ENCODE data around the gene HSF5. TPM values are rescaled to one million over a fixed set of nuclear protein-coding genes. Genes with fewer than 3 reads are reported as not detected.

Gene HSF5
- total RNA-seq, 2 donors from 2014 or later = 0.07 TPM; not detected in 1

DNA sequence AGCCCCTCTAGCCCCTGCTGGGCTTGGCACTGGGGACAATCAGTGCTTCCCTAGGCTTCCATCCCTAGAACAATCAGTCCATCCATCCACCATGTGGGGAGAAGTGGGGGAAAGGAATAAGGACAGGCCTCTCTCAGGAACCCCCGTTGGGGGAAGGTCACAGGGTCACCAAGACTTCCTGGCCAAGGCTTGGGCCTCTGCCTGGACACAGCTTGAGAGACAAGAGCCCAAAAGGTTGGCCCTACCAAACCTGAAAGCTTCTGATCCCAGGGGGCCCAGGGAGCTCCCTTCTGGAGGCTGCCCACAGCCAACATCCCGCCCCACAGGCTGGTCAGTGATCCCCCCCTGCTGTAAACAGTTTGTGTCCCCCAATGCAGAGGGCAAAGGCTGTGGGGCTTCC is 42.4 kb upstream of the HSF5 start:
- no peaks in the 10 kb centered on the region for H3K27me3 ChIP-seq
- no peak overlapping the region for H3K4me3 ChIP-seq
- no peaks in the 10 kb centered on the region for H3K4me1 ChIP-seq
- H3K27ac ChIP-seq = no peak overlapping the region
- H3K9ac ChIP-seq (ENCODE audit: low read depth in 2 of 2, low read length in 2 of 2) = no peak overlapping the region
- H3K9me3 ChIP-seq = no peaks in the 10 kb centered on the region
- H3K36me3 ChIP-seq = no peaks in the 10 kb centered on the region
- TF ChIP-seq, protein P1, sequence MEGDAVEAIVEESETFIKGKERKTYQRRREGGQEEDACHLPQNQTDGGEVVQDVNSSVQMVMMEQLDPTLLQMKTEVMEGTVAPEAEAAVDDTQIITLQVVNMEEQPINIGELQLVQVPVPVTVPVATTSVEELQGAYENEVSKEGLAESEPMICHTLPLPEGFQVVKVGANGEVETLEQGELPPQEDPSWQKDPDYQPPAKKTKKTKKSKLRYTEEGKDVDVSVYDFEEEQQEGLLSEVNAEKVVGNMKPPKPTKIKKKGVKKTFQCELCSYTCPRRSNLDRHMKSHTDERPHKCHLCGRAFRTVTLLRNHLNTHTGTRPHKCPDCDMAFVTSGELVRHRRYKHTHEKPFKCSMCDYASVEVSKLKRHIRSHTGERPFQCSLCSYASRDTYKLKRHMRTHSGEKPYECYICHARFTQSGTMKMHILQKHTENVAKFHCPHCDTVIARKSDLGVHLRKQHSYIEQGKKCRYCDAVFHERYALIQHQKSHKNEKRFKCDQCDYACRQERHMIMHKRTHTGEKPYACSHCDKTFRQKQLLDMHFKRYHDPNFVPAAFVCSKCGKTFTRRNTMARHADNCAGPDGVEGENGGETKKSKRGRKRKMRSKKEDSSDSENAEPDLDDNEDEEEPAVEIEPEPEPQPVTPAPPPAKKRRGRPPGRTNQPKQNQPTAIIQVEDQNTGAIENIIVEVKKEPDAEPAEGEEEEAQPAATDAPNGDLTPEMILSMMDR (IDR thresholded peaks at IDR 0.05) = no peak
- intact Hi-C loops (cut with DNase I) = no loop called here
- DNase-seq = no peak

DNA sequence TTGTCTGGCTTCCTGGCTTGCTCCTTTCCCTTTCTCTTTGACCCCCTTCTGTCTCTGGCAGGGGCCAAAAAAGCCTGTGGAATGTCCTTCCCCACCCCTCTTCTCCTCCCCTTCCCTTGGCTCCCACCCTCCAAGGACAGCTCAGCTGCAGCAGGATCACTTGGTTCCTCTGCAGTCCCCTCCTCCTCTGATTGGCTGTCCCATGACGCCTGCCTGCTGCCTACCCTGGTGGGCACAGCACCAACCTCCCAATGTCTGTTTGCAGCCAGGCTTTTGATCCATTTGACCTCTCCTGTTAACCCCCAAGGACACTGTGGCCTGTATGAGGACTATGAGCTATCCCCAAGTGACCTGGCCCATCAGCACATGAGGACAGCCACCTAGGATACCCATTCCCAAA is 41.1 kb upstream of the HSF5 start:
- no peak for DNase-seq
- Histone ChIP-seq H3K9me3 (no peaks in the 10 kb centered on the region), H3K27me3 (no peaks in the 10 kb centered on the region), H3K4me3 (no peak overlapping the region), H3K9ac (ENCODE audit: low read depth in 2 of 2, low read length in 2 of 2) (no peak overlapping the region), H3K4me1 (no peaks in the 10 kb centered on the region), H3K36me3 (no peaks in the 10 kb centered on the region), H3K27ac (no peak overlapping the region)
- TF ChIP-seq, protein P1 (IDR thresholded peaks at IDR 0.05) = no peak
- intact Hi-C loops (cut with DNase I) = loop anchor here (10.0 kb wide), 2 partner anchors 106 to 166 kb away; partner anchors contain the start of genes RAD51C and TEX14

DNA sequence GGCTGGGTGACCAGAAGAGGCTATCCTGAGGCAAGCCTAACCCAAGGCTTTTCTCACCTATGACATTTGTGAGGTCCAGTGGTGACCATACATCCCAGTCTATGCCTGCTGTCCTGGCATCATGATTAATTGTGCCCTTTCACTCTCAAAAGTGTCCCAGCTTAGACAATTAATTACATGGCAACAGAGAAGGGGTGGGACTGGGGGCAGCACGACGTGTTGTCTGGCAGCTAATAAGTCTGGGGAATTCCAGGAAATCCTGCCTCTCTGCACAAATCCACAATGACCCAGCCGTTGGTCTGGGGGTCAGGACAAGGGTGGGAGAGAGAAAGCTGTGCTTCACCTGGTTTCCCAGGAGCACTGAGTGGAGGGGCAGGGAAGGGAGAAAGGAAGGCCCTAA is 40.2 kb upstream of the HSF5 start:
- DNase-seq = no peak
- intact Hi-C loops (cut with DNase I) = loop anchor here (10.0 kb wide), 2 partner anchors 106 to 166 kb away; partner anchors contain the start of genes RAD51C and TEX14
- H3K27me3 ChIP-seq = no peaks in the 10 kb centered on the region
- no peaks in the 10 kb centered on the region for H3K36me3 ChIP-seq
- no peak overlapping the region for H3K4me3 ChIP-seq
- TF ChIP-seq, protein P1 (IDR thresholded peaks at IDR 0.05) = no peak
- no peak overlapping the region for H3K27ac ChIP-seq
- no peaks in the 10 kb centered on the region for H3K9me3 ChIP-seq
- H3K9ac ChIP-seq (ENCODE audit: low read depth in 2 of 2, low read length in 2 of 2) = no peak overlapping the region
- no peaks in the 10 kb centered on the region for H3K4me1 ChIP-seq

DNA sequence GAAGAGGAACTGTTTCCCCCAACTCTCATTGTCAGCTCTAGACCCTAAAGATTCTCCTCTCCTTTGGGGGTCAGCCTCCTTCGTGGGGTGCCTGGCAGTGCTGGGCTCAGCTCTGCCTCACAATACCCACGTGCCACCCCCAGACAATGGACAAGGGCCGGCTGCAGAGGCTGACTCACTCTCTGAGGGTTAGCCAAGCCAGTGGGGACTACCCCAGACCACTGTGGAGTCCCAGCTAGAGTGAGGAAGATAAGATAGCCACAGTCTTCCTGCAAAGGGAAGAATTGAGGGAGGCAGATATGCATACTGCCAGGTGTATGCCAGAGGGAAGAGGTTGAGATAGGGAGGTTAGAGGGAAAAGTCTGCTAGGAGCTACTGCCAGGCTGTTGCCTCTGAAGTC is 39.7 kb upstream of the HSF5 start:
- Histone ChIP-seq H3K27ac (no peak overlapping the region), H3K9ac (ENCODE audit: low read depth in 2 of 2, low read length in 2 of 2) (peak overlapping the region in 1 of 2 donors; percentile 35), H3K4me3 (no peak overlapping the region), H3K27me3 (no peaks in the 10 kb centered on the region), H3K9me3 (no peaks in the 10 kb centered on the region), H3K36me3 (no peaks in the 10 kb centered on the region), H3K4me1 (no peaks in the 10 kb centered on the region)
- DNase-seq = no peak
- TF ChIP-seq, protein P1 (IDR thresholded peaks at IDR 0.05) = no peak
- intact Hi-C loops (cut with DNase I) = loop anchor here (10.0 kb wide), 2 partner anchors 107 to 167 kb away; partner anchors contain the start of genes RAD51C and TEX14

DNA sequence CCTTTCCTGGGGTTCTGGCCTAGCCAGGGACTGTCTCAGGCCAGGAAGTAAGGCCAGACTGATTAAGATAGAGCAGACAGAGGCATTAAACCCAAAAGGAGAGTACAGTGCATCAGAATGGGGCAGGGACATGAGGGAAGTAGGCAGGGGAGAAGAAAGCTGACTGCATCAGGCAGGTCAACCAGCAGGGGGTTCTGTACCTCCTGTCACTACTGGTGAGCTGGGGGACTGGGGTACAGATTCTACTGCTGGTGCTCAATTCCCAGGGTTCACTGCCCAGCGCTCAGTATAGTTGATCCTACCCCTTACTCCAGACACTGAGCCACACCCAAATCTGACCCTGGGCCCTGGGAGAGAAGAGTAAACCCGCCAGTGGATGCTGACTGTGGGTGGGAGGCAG is 39.1 kb upstream of the HSF5 start:
- H3K27me3 ChIP-seq = no peaks in the 10 kb centered on the region
- no peak overlapping the region for H3K27ac ChIP-seq
- H3K9me3 ChIP-seq = no peaks in the 10 kb centered on the region
- TF ChIP-seq, protein P1 (IDR thresholded peaks at IDR 0.05) = no peak
- H3K9ac ChIP-seq (ENCODE audit: low read depth in 2 of 2, low read length in 2 of 2) = peak overlapping the region in 1 of 2 donors; percentile 35
- no peaks in the 10 kb centered on the region for H3K4me1 ChIP-seq
- DNase-seq = no peak
- no peak overlapping the region for H3K4me3 ChIP-seq
- intact Hi-C loops (cut with DNase I) = loop anchor here (10.0 kb wide), 2 partner anchors 107 to 167 kb away; partner anchors contain the start of genes RAD51C and TEX14
- no peaks in the 10 kb centered on the region for H3K36me3 ChIP-seq
